Esophagus muscularis mucosa (tissue), 4 donors: ENCODE measurements around the gene TRIAP1.

Source experiments
- CTCF ChIP-seq, 3 experiments: fragments of 200-600 bp in 2 of 3; fragments of 450-650 bp in 1 of 3; sonication (generic) in 2 of 3; IDR thresholded peaks; one replicate each; pipeline ENCODE4 v1.5.1; 2017 to 2019; ENCODE audit warnings: antibody characterized with exemption in 3 of 3, mild to moderate bottlenecking in 2 of 3, moderate library complexity in 1 of 3
- EP300 ChIP-seq: sonication (generic); formaldehyde crosslinking; IDR thresholded peaks from one replicate; pipeline ENCODE4 v1.6.1; 2017; ENCODE audit warnings: antibody characterized with exemption
- POLR2A ChIP-seq: fragments of 450-650 bp; IDR thresholded peaks from one replicate; pipeline ENCODE4 v1.6.1; 2017; ENCODE audit warnings: antibody characterized with exemption, moderate library complexity, mild to moderate bottlenecking, low read depth
- POLR2AphosphoS5 ChIP-seq, 2 donors: sonication (generic); formaldehyde crosslinking; IDR thresholded peaks; one replicate each; pipeline ENCODE4 v1.6.1; 2017; ENCODE audit warnings: antibody characterized with exemption in 2 of 2

- TF ChIP-seq CTCF (IDR thresholded peaks at IDR 0.05) (no peak), POLR2A (no peak), EP300 (no peak), POLR2AphosphoS5 (IDR thresholded peaks at IDR 0.05) (no peak)
Measured at GRCh38 chr12:120490325-120490724, 44.1 kb upstream of the TRIAP1 start.
